OCI-LY1 (cell line): ENCODE measurements around the gene RBMS1.

Experiments used
- H2AFZ ChIP-seq: fragments of 200-600 bp; sonication (generic), shearing (Covaris generic); 2 replicates; pipeline ENCODE4 v1.6.0; 2014; ENCODE audit warnings: antibody characterized with exemption, mild to moderate bottlenecking, low read length
- H3F3A ChIP-seq: fragments of 200-600 bp; sonication (generic), shearing (Covaris generic); 2 replicates; pipeline ENCODE4 v1.6.0; 2014; ENCODE audit warnings: mild to moderate bottlenecking, antibody characterized with exemption, low read length, moderate library complexity; ENCODE audit not compliant: insufficient read depth
- H3K27ac ChIP-seq: fragments of 200-600 bp; sonication (generic); 2 replicates; pipeline ENCODE4 v1.5.1; 2014; ENCODE audit warnings: low read length, mixed run types, mild to moderate bottlenecking, low read depth; ENCODE audit not compliant: poor library complexity, severe bottlenecking
- H3K27me3 ChIP-seq: fragments of 200-600 bp; sonication (generic); 2 replicates; pipeline ENCODE4 v1.6.0; 2014; ENCODE audit warnings: antibody characterized with exemption, mild to moderate bottlenecking, low read length, moderate library complexity; ENCODE audit not compliant: insufficient read depth
- H3K36me3 ChIP-seq: fragments of 200-600 bp; sonication (generic); 2 replicates; pipeline ENCODE4 v1.6.1; 2014; ENCODE audit warnings: mild to moderate bottlenecking, antibody characterized with exemption, low read length, moderate library complexity, mixed read lengths; ENCODE audit not compliant: insufficient read depth
- H3K4me1 ChIP-seq: fragments of 200-600 bp; sonication (generic); 2 replicates; pipeline ENCODE4 v1.5.1; 2014; ENCODE audit warnings: mild to moderate bottlenecking, low read length, moderate library complexity; ENCODE audit not compliant: insufficient read depth, severe bottlenecking
- H3K4me2 ChIP-seq: fragments of 200-600 bp; sonication (generic), shearing (Covaris generic); 2 replicates; pipeline ENCODE4 v1.6.1; 2014; ENCODE audit warnings: low read length
- H3K4me3 ChIP-seq: fragments of 200-600 bp; sonication (generic); 2 replicates; pipeline ENCODE4 v1.5.1; 2014; ENCODE audit warnings: low read length, low read depth, mild to moderate bottlenecking, mixed read lengths; ENCODE audit not compliant: poor library complexity, severe bottlenecking
- H3K79me2 ChIP-seq: fragments of 200-600 bp; shearing (Covaris generic); 2 replicates; pipeline ENCODE4 v1.6.1; 2016; ENCODE audit warnings: mixed run types, low read length, mixed read lengths; ENCODE audit not compliant: insufficient read depth
- H3K9ac ChIP-seq: fragments of 200-600 bp; sonication (generic), shearing (Covaris generic); 2 replicates; pipeline ENCODE4 v1.6.1; 2014; ENCODE audit warnings: mild to moderate bottlenecking, low read length, mixed read lengths
- H3K9me2 ChIP-seq: fragments of 200-600 bp; sonication (generic), shearing (Covaris generic); 2 replicates; pipeline ENCODE4 v1.6.1; 2014; ENCODE audit warnings: low read depth, mild to moderate bottlenecking, low read length, mixed read lengths
- H3K9me3 ChIP-seq: fragments of 200-600 bp; shearing (Covaris generic); 2 replicates; pipeline ENCODE4 v1.6.1; 2014; ENCODE audit warnings: low read length, mixed read lengths
- H4K20me1 ChIP-seq: fragments of 200-600 bp; sonication (generic), shearing (Covaris generic); 2 replicates; pipeline ENCODE4 v1.6.0; 2016; ENCODE audit warnings: mild to moderate bottlenecking, low read length; ENCODE audit not compliant: insufficient read depth
- CTCF ChIP-seq: fragments of 200-600 bp; sonication (generic), shearing (Covaris generic); IDR thresholded peaks from 2 replicates; pipeline ENCODE4 v1.5.1; 2017; ENCODE audit warnings: mild to moderate bottlenecking, antibody characterized with exemption, low read length, moderate library complexity, mixed read lengths
- EZH2 ChIP-seq: fragments of 200-600 bp; sonication (generic), shearing (Covaris generic); IDR thresholded peaks from 2 replicates; pipeline ENCODE4 v1.8.0; 2017; ENCODE audit warnings: borderline replicate concordance, mixed run types, mild to moderate bottlenecking, antibody characterized with exemption, low read length, moderate library complexity, mixed read lengths

RBMS1 gene

GRCh38 chr2:160281213-160281612 lies 212.4 kb downstream of the RBMS1 start:
- Histone ChIP-seq H3K4me2 (no peak overlapping the region), H3K36me3 (no peaks in the 10 kb centered on the region), H3F3A (no peaks in the 10 kb centered on the region), H3K27ac (no peak overlapping the region), H2AFZ (no peak overlapping the region), H4K20me1 (no peaks in the 10 kb centered on the region), H3K4me1 (no peaks in the 10 kb centered on the region), H3K27me3 (no peaks in the 10 kb centered on the region), H3K4me3 (no peak overlapping the region), H3K9ac (no peak overlapping the region), H3K9me2 (no peaks in the 10 kb centered on the region), H3K79me2 (no peaks in the 10 kb centered on the region), H3K9me3 (no peaks in the 10 kb centered on the region)
- TF ChIP-seq CTCF = no peak
- TF ChIP-seq EZH2 = no peak

- no peaks in the 10 kb centered on the region for H3K4me1 ChIP-seq
- no peak overlapping the region for H3K27ac ChIP-seq
- no peaks in the 10 kb centered on the region for H3K36me3 ChIP-seq
- H3K9ac ChIP-seq = no peak overlapping the region
- H3K9me3 ChIP-seq = no peaks in the 10 kb centered on the region
- H4K20me1 ChIP-seq = no peaks in the 10 kb centered on the region
- no peak overlapping the region for H2AFZ ChIP-seq
- H3F3A ChIP-seq = no peaks in the 10 kb centered on the region
- TF ChIP-seq CTCF (no peak), EZH2 (no peak)
- no peaks in the 10 kb centered on the region for H3K9me2 ChIP-seq
- H3K4me2 ChIP-seq = no peak overlapping the region
- H3K27me3 ChIP-seq = no peaks in the 10 kb centered on the region
- H3K79me2 ChIP-seq = no peaks in the 10 kb centered on the region
- H3K4me3 ChIP-seq = no peak overlapping the region
Observed at GRCh38 chr2:160279813-160280465, 213.7 kb downstream of the RBMS1 start.

DNA sequence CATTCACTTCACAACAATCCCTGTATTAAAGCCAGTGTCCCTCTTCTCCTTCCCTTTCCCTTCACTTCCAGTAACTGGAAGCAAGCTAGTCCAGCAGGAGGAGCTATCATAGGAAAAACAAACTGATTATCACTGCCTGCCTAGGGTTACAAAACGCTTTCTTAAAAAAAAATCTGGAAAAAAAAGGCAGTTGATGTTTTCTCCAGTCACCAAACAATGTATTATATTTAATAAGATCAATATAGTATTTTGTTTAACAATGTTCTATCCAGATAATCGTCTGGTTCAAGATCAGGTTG lies 214.8 kb downstream of the RBMS1 start:
- no peak overlapping the region for H3K4me3 ChIP-seq
- no peak overlapping the region for H3K4me2 ChIP-seq
- H3K79me2 ChIP-seq = no peaks in the 10 kb centered on the region
- no peaks in the 10 kb centered on the region for H3F3A ChIP-seq
- H3K4me1 ChIP-seq = no peaks in the 10 kb centered on the region
- H3K9ac ChIP-seq = no peak overlapping the region
- H4K20me1 ChIP-seq = no peaks in the 10 kb centered on the region
- TF ChIP-seq EZH2 (no peak), CTCF (no peak)
- H3K27me3 ChIP-seq = no peaks in the 10 kb centered on the region
- no peak overlapping the region for H3K27ac ChIP-seq
- no peak overlapping the region for H2AFZ ChIP-seq
- no peaks in the 10 kb centered on the region for H3K9me2 ChIP-seq
- no peaks in the 10 kb centered on the region for H3K36me3 ChIP-seq
- H3K9me3 ChIP-seq = no peaks in the 10 kb centered on the region
